Activated CD4-positive, alpha-beta memory T cell treated with anti-CD3 and anti-CD28 coated beads for 36 hours (primary cell): ENCODE results near the gene PXYLP1. TPM values are rescaled to one million over a fixed set of nuclear protein-coding genes. Genes with fewer than 3 reads are reported as not detected.
A peak's percentile ranks its signal among the peaks of the same experiment; 100 is the strongest.

Source experiments
- CTCF ChIA-PET: fragments of 350-600 bp; sonication (Branson Sonifier 250); formaldehyde crosslinking; loops from one replicate; lab custom pipeline; 2021; ENCODE audit warnings: antibody characterized with exemption, inconsistent platforms; lab: Charles Lee
- POLR2A ChIA-PET: fragments of 350-600 bp; sonication (Branson Sonifier 250); formaldehyde crosslinking; loops from one replicate; lab custom pipeline; 2021; ENCODE audit warnings: antibody characterized with exemption; lab: Charles Lee
- DNase-seq: peaks from one replicate; pipeline ENCODE4 v3.0.0-alpha.2; 2020
- H3K27ac Mint-ChIP-seq: one replicate; pipeline ENCODE4 v1.8.0; 2021; ENCODE audit warnings: mixed read lengths
- H3K27me3 Mint-ChIP-seq: one replicate; pipeline ENCODE4 v1.8.0; 2021; ENCODE audit warnings: mixed read lengths
- H3K36me3 Mint-ChIP-seq: one replicate; pipeline ENCODE4 v1.8.0; 2021; ENCODE audit warnings: mixed read lengths
- H3K4me1 Mint-ChIP-seq: one replicate; pipeline ENCODE4 v1.8.0; 2021; ENCODE audit warnings: low read depth, mixed read lengths
- H3K4me3 Mint-ChIP-seq: one replicate; pipeline ENCODE4 v1.8.0; 2021; ENCODE audit warnings: mild to moderate bottlenecking, mixed read lengths
- H3K9me3 Mint-ChIP-seq: one replicate; pipeline ENCODE4 v1.8.0; 2021; ENCODE audit warnings: mixed read lengths
- intact Hi-C: fragments of 100-400 bp; cut with micrococcal nuclease; formaldehyde crosslinking; loops from one replicate; pipeline ENCODE4 v1.15.1; 2023
- total RNA-seq, 2 experiments: library from RNA; stranded (reverse); gene quantifications; one replicate each; pipeline ENCODE4 v1.2.3, GENCODE V29; 2021

Gene PXYLP1
- total RNA-seq, 2 experiments from 2014 or later, result 9.0 to 11.6 TPM

GRCh38 chr3:141241616-141242376 is 10.2 kb downstream of the PXYLP1 start:
- Mint-ChIP-seq H3K27me3 (no peaks in the 10 kb centered on the region), H3K4me3 (no peak overlapping the region), H3K27ac (no peak overlapping the region), H3K36me3 (peaks cover 3% of the 10 kb centered on the region), H3K9me3 (no peaks in the 10 kb centered on the region), H3K4me1 (peaks cover 35% of the 10 kb centered on the region)
- ChIA-PET CTCF (interaction anchor here (1.7 to 4.5 kb wide), 2 partner anchors 9 to 14 kb away, joined by 7 to 31 read pairs; partner anchors contain the start of gene PXYLP1), POLR2A (interaction anchor here (2.2 kb wide), 1 partner anchor 10 kb away, joined by 8 read pairs; the partner anchor contains the start of gene PXYLP1)
- intact Hi-C loops, result no loop called here
- DNase-seq, result no peak

- Mint-ChIP-seq H3K27ac (no peak overlapping the region), H3K4me3 (no peak overlapping the region), H3K9me3 (no peaks in the 10 kb centered on the region), H3K4me1 (peaks cover 29% of the 10 kb centered on the region), H3K36me3 (peaks cover 3% of the 10 kb centered on the region), H3K27me3 (no peaks in the 10 kb centered on the region)
- intact Hi-C loops, result no loop called here
- CTCF ChIA-PET, result interaction anchor here (0.9 to 4.5 kb wide), 4 partner anchors 10 to 243 kb away, joined by 3 to 31 read pairs (median 5); partner anchors contain the start of gene PXYLP1
- POLR2A ChIA-PET, result interaction anchor here (2.2 kb wide), 1 partner anchor 11 kb away, joined by 8 read pairs; the partner anchor contains the start of gene PXYLP1
- no peak for DNase-seq
Measured at GRCh38 chr3:141242377-141243092, 10.9 kb downstream of the PXYLP1 start.

- intact Hi-C loops, result no loop called here
- peak; percentile 72 for DNase-seq
- CTCF ChIA-PET, result interaction anchor here (0.9 to 4.5 kb wide), 4 partner anchors 11 to 244 kb away, joined by 3 to 31 read pairs (median 5); partner anchors contain the start of gene PXYLP1
- POLR2A ChIA-PET, result interaction anchor here (2.2 kb wide), 1 partner anchor 12 kb away, joined by 8 read pairs; the partner anchor contains the start of gene PXYLP1
- Mint-ChIP-seq H3K27ac (no peak overlapping the region), H3K27me3 (no peaks in the 10 kb centered on the region), H3K36me3 (peaks cover 3% of the 10 kb centered on the region), H3K4me3 (peak overlapping the region; percentile 25), H3K4me1 (peaks cover 22% of the 10 kb centered on the region), H3K9me3 (no peaks in the 10 kb centered on the region)
Measured at GRCh38 chr3:141243271-141243707, 11.7 kb downstream of the PXYLP1 start.

- Mint-ChIP-seq H3K27me3 (no peaks in the 10 kb centered on the region), H3K4me1 (peaks cover 14% of the 10 kb centered on the region), H3K9me3 (no peaks in the 10 kb centered on the region), H3K4me3 (no peak overlapping the region), H3K36me3 (no peaks in the 10 kb centered on the region), H3K27ac (no peak overlapping the region)
- ChIA-PET POLR2A (interaction anchor here (0.6 to 2.2 kb wide), 4 partner anchors 14 to 485 kb away, joined by 3 to 9 read pairs (median 5); partner anchors contain the start of gene PXYLP1), CTCF (interaction anchor here (1.0 to 2.9 kb wide), 5 partner anchors 9 to 214 kb away, joined by 3 to 16 read pairs (median 5); partner anchors contain the start of gene PXYLP1)
- intact Hi-C loops, result no loop called here
- no peak for DNase-seq
Measured at GRCh38 chr3:141246224-141246957, 14.8 kb downstream of the PXYLP1 start.

GRCh38 chr3:141246958-141247301 is 15.3 kb downstream of the PXYLP1 start:
- Mint-ChIP-seq H3K27ac (no peak overlapping the region), H3K4me1 (peaks cover 14% of the 10 kb centered on the region), H3K27me3 (no peaks in the 10 kb centered on the region), H3K4me3 (no peak overlapping the region), H3K36me3 (no peaks in the 10 kb centered on the region), H3K9me3 (no peaks in the 10 kb centered on the region)
- CTCF ChIA-PET, result interaction anchor here (1.0 to 2.9 kb wide), 3 partner anchors 9 to 64 kb away, joined by 3 to 13 read pairs (median 5); partner anchors contain the start of gene PXYLP1
- intact Hi-C loops, result no loop called here
- no peak for DNase-seq
- POLR2A ChIA-PET, result interaction anchor here (0.6 to 2.2 kb wide), 3 partner anchors 15 to 484 kb away, joined by 3 to 9 read pairs (median 6); partner anchors contain the start of gene PXYLP1

- H3K27ac Mint-ChIP-seq, result no peak overlapping the region
- no peaks in the 10 kb centered on the region for H3K9me3 Mint-ChIP-seq
- H3K4me3 Mint-ChIP-seq, result no peak overlapping the region
- no peaks in the 10 kb centered on the region for H3K36me3 Mint-ChIP-seq
- ChIA-PET CTCF (interaction anchor here (1.4 kb wide), 1 partner anchor 16 kb away, joined by 5 read pairs; the partner anchor contains the start of gene PXYLP1), POLR2A (no interaction called here)
- H3K27me3 Mint-ChIP-seq, result no peaks in the 10 kb centered on the region
- intact Hi-C loops, result no loop called here
- no peak for DNase-seq
- H3K4me1 Mint-ChIP-seq, result peaks cover 6% of the 10 kb centered on the region
Measured at GRCh38 chr3:141248064-141248463, 16.4 kb downstream of the PXYLP1 start.

GRCh38 chr3:141249041-141249440 is 17.4 kb downstream of the PXYLP1 start:
- H3K4me3 Mint-ChIP-seq, result no peak overlapping the region
- H3K36me3 Mint-ChIP-seq, result no peaks in the 10 kb centered on the region
- no peaks in the 10 kb centered on the region for H3K9me3 Mint-ChIP-seq
- H3K27ac Mint-ChIP-seq, result no peak overlapping the region
- ChIA-PET CTCF (interaction anchor here (0.8 to 3.6 kb wide), 2 partner anchors 11 to 17 kb away, joined by 3 to 17 read pairs; partner anchors contain the start of gene PXYLP1), POLR2A (no interaction called here)
- intact Hi-C loops, result no loop called here
- no peak for DNase-seq
- no peaks in the 10 kb centered on the region for H3K4me1 Mint-ChIP-seq
- no peaks in the 10 kb centered on the region for H3K27me3 Mint-ChIP-seq

GRCh38 chr3:141250342-141250741 is 18.7 kb downstream of the PXYLP1 start:
- H3K9me3 Mint-ChIP-seq, result no peaks in the 10 kb centered on the region
- no peak overlapping the region for H3K27ac Mint-ChIP-seq
- DNase-seq, result no peak
- ChIA-PET POLR2A (no interaction called here), CTCF (interaction anchor here (0.6 to 3.6 kb wide), 2 partner anchors 8 to 19 kb away, joined by 3 to 17 read pairs; partner anchors contain the start of gene PXYLP1)
- intact Hi-C loops, result no loop called here
- no peaks in the 10 kb centered on the region for H3K4me1 Mint-ChIP-seq
- no peak overlapping the region for H3K4me3 Mint-ChIP-seq
- no peaks in the 10 kb centered on the region for H3K27me3 Mint-ChIP-seq
- H3K36me3 Mint-ChIP-seq, result no peaks in the 10 kb centered on the region

GRCh38 chr3:141250828-141251227 is 19.2 kb downstream of the PXYLP1 start:
- DNase-seq, result no peak
- Mint-ChIP-seq H3K9me3 (no peaks in the 10 kb centered on the region), H3K27me3 (no peaks in the 10 kb centered on the region), H3K36me3 (no peaks in the 10 kb centered on the region), H3K27ac (no peak overlapping the region), H3K4me3 (no peak overlapping the region), H3K4me1 (peaks cover under 1% of the 10 kb centered on the region)
- ChIA-PET CTCF (interaction anchor here (3.6 kb wide), 1 partner anchor 19 kb away, joined by 17 read pairs; the partner anchor contains the start of gene PXYLP1), POLR2A (no interaction called here)
- intact Hi-C loops, result no loop called here

GRCh38 chr3:141253326-141253725 is 21.7 kb downstream of the PXYLP1 start:
- Mint-ChIP-seq H3K27me3 (no peaks in the 10 kb centered on the region), H3K4me3 (no peak overlapping the region), H3K36me3 (no peaks in the 10 kb centered on the region), H3K27ac (no peak overlapping the region), H3K4me1 (peaks cover 16% of the 10 kb centered on the region), H3K9me3 (no peaks in the 10 kb centered on the region)
- CTCF ChIA-PET, result no interaction called here
- POLR2A ChIA-PET, result interaction anchor here (4.5 kb wide), 1 partner anchor 21 kb away, joined by 21 read pairs; the partner anchor contains the start of gene PXYLP1
- DNase-seq, result no peak
- intact Hi-C loops, result no loop called here

GRCh38 chr3:141253811-141254210 is 22.2 kb downstream of the PXYLP1 start:
- no peak overlapping the region for H3K4me3 Mint-ChIP-seq
- H3K27ac Mint-ChIP-seq, result no peak overlapping the region
- H3K27me3 Mint-ChIP-seq, result no peaks in the 10 kb centered on the region
- POLR2A ChIA-PET, result interaction anchor here (4.5 kb wide), 1 partner anchor 22 kb away, joined by 21 read pairs; the partner anchor contains the start of gene PXYLP1
- CTCF ChIA-PET, result interaction anchor here (1.8 to 3.9 kb wide), 2 partner anchors 17 to 22 kb away, joined by 5 to 42 read pairs; partner anchors contain the start of gene PXYLP1
- no peaks in the 10 kb centered on the region for H3K9me3 Mint-ChIP-seq
- H3K4me1 Mint-ChIP-seq, result peaks cover 17% of the 10 kb centered on the region
- DNase-seq, result no peak
- intact Hi-C loops, result no loop called here
- no peaks in the 10 kb centered on the region for H3K36me3 Mint-ChIP-seq
